IPS DF 19.7 (cell line): ENCODE data around the gene DPRX.
A peak's percentile ranks its signal among the peaks of the same experiment; 100 is the strongest.

Experiments used
- DNase-seq: peaks from one replicate; pipeline ENCODE4 v3.0.0-alpha.2; 2013; ENCODE audit warnings: low read depth, low spot score

DPRX gene, protein sequence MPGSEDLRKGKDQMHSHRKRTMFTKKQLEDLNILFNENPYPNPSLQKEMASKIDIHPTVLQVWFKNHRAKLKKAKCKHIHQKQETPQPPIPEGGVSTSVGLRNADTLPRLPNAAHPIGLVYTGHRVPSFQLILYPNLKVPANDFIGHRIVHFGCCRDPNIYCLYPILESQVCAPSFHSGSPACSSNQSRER

GRCh38 chr19:53631949-53632407, at the start of gene DPRX:
TSS of gene DPRX (plus strand) at chr19:53631999. CDS start at chr19:53632107, 108 bp downstream.
- no peak for DNase-seq

GRCh38 chr19:53583181-53583580, 48.6 kb upstream of the DPRX start:
- DNase-seq = no peak

DNA sequence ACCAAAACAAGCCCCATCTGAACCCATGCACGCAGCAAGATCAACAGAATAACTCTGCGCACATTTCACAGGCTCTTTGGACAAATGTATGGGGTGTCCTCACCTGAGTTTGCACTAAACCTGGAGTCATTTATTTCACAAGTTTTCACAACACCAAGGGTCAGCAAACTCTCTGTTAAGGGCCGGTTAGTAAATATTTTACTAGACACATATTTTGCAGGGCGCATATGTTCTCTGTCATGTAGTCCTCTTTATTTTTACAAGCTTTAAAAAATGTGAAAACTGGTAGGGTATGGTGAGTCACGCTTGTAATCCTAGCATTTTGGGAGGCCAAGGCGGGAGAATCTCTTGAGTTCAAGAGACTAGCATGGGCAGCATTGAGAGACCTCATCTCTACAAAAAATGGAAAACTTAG, 45.5 kb upstream of the DPRX start:
- DNase-seq = no peak

GRCh38 chr19:53594811-53595509, 36.8 kb upstream of the DPRX start:
- peak; percentile 99 for DNase-seq

DNA sequence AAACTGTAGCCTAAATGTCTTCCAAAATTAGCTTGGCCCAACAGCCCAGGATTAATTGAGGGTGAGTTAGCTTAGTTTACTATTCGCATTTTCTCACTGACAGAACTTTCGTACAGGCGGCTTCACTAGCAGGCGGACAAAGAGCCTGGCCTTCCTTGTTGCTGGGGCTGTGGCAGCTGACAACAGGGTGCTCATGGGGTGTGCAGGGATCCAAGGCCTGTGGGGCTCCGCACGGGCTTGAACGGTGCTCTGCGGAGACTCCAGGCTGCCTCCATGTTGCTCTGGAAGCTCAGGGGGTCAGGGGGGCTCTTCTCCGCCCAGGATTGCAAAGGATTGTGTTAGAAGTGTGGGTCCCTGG, 36.3 kb upstream of the DPRX start:
- DNase-seq = no peak

GRCh38 chr19:53596056-53596455, 35.7 kb upstream of the DPRX start:
- no peak for DNase-seq

DNA sequence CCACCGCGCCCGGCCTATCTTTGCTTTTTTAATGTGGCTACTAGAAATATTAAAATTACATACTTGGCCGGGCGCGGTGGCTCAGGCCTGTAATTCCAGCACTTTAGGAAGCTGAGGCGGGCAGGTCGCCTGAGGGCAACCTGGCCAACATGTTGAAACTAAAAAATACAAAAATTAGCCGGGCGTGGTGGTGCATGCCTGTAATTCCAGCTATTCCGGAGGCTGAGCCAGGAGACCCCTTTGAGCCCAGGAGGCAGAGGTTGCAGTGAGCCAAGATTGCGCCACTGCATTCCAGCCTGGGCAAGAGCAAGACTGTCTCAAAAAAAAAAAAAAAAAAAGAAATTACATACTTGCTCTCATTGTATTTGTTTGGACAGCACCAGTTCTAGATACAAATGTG, 34.8 kb upstream of the DPRX start:
- no peak for DNase-seq

DNA sequence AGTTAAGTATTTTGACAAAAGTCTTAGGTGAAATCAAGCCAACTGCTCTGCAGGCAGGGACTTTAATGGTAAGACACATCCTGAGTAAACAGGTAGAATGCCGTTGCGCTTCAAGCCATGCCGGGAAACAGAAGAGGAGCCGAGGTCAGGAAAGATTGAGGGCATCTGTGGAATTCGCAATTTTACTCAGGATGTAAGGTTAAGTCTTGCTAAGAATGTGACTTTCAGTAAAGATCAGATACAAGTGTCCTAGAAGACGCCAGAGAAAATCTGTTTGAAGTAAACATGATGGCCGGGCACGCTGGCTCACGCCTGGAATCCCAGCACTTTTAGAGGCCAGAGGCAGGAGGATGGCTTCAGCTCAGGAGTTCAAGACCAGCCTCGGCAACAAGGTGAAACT, 33.4 kb upstream of the DPRX start:
- DNase-seq = no peak

- DNase-seq = no peak
Measured at GRCh38 chr19:53600217-53600616, 31.6 kb upstream of the DPRX start.

GRCh38 chr19:53606031-53606430, 25.8 kb upstream of the DPRX start:
- DNase-seq = no peak

DNA sequence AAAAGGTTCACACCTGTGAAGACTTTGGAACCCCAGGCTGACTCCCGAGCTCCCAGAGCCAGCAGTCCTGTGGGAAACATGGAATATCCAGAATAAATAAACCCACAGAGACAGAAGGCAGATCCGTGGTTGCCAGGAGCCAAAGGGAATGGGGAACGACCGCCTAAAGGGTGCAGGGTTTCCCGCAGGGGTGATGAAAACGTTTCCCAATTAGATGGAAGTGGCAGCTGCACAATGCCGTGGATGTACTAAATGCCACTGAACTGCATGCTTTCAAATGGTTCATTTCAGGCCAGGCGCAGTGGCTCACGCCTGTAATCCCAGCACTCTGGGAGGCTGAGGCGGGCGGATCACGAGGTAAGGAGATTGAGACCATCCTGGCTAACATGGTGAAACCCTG, 23.4 kb upstream of the DPRX start:
- DNase-seq = no peak

GRCh38 chr19:53612762-53613526, 18.9 kb upstream of the DPRX start:
- peak; percentile 71 for DNase-seq

DNA sequence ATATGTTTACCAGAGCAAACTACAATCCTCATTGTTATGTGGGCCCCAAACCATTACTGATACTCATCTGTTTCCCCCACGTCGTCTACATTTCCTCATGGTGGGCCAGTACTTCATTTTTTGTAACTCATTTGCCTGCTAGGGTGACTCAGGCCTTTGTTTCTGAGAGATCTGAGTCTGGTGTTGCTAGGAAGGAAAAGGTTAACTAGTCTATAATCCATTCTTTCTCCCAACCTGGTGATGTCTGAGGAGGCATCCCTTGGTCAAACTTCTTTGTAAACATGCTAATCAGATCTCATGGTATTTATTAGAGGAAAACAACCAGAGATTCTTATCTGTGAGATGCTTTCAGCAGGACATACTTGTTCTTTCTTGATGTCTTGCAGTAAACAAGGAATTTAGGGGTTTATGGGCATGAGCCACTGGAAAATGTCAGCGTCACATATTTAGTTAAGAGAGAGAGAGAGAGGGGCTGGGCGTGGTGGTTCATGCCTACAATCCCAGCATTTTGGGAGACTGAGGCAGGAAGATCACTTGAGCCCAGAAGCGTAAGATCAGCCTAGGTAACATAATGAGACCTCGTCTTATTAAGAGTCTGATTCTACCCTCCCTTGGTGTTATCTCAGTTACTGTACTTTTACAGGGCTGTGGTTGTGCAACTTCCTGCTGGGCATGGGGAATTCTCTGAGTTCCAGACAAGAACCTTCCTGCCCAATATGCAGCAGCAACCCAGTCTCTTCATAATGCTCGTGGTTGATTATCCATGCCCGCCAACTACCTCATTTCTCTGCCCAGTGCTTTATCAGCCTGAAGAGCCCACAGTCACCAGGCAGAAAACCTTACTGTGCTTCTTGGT, 9.7 kb upstream of the DPRX start:
- DNase-seq = no peak

GRCh38 chr19:53624771-53625545, 6.8 kb upstream of the DPRX start:
- no peak for DNase-seq

- DNase-seq = no peak
Measured at GRCh38 chr19:53626486-53626885, 5.3 kb upstream of the DPRX start.

- no peak for DNase-seq
Measured at GRCh38 chr19:53626976-53627375, 4.8 kb upstream of the DPRX start.

- no peak for DNase-seq
Measured at GRCh38 chr19:53634768-53635167, 3.0 kb downstream of the DPRX start.

DNA sequence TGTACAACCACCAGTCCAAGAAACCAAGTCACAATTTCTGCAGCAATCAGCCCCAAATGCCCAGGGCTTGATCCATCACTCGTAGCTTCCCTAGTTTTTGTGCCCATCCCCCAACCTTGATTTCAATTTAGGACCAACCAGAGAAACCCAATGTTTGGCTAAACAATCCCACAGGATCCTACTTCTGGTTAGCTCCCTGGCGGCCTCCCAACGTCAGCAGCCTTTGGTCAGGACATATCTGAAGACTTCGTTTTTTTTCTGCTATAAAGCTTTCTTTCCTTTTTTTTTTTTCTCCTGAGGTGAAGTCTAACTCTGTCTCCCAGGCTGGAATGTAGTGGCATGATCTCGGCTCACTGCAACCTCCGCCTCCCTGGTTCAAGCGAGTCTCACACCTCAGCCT, 7.7 kb downstream of the DPRX start:
- no peak for DNase-seq

DNA sequence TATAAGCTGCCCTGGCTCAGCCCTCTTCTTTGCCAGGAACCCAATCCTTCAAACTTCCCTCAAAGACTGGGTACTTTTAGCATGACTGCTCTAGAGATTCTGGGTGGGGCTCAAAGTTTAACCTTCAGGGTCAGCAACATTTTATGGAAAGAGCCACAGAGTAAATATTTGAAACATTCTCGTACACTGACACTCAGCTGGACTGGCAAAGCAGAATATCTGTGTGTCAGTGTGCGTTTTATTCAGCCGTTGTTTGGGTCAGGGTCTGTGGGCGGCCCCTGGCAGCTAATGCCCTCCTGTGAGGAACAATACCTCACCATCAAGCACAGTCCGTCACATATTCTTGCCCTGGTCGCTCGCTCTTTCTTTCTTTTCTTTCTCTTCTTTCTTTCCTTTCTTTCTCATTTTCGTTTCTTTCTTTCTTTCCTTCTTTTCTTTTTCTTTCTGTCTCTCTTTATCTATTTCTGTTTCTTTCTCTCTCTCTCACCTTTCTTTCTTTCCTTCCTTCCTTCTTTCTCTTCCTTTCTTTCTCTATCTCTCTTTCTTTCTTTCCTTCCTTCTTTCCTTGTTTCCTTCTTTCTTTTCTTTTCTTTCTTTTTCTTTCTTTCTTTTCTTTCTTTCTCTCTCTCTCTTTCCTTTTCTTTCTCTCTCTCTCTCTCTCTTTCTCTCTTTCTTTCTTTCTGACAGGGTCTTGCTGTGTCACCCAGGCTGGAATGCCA, 10.7 kb downstream of the DPRX start:
- no peak for DNase-seq

DNA sequence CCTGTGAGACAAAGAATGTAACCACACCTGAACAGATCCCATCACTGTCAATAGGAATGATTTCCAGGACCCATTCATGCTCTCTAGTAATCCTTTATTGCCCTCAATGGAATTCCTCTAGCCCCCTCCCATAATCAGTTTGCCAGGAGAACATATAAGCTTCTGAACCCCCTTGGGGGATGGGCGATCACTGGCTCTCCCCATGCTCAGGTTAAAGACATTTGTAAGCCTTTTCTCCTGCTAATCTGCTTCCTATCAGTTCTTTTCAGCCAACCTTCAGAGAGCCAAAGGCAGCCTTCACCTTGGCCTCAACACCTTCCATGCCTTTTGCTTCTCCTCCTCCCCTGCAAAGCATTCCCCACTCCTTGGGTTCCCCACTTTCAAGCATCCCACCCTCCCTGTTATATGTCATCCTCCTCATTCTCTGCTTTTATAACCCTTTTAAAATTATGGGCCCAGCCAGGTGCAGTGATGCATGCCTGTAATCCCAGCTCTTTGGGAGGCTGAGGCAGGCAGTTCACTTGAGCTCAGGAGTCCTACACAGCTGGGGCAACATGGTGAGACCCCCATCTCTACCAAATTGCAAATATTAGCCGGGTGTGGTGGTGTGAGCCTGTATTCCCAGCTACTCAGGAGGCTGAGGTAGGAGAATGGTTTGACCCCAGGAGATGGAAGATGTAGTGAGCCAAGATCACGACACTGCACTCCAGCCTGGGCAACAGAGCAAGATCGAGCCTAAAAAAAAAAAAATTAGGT, 12.4 kb downstream of the DPRX start:
- DNase-seq = peak; percentile 77
